Body of pancreas (tissue), 4 donors: ENCODE measurements around the gene GABBR1. TPM values are rescaled to one million over a fixed set of nuclear protein-coding genes. Genes with fewer than 3 reads are reported as not detected.

Experiments
- ATAC-seq: fragments of 150-250 bp; one replicate; pipeline ENCODE4 v1.9.1; 2016
- DNase-seq, 4 donors: peaks; one replicate each; pipeline ENCODE4 v3.0.0-alpha.2; 2019
- H3K27ac ChIP-seq, 4 donors: fragments of 200-600 bp; sonication (generic); 1 replicate in 3 of 4; 2 replicates in 1 of 4; pipeline versions ENCODE4 v1.5.1 to v1.6.1; 2016 to 2019; ENCODE audit warnings: mild to moderate bottlenecking in 1 of 4, mixed read lengths in 1 of 4, moderate library complexity in 1 of 4
- H3K27me3 ChIP-seq, 2 donors: fragments of 200-600 bp; sonication (generic); one replicate each; pipeline ENCODE4 v1.6.0; 2016; ENCODE audit warnings: mild to moderate bottlenecking in 1 of 2
- H3K36me3 ChIP-seq, 2 donors: fragments of 200-600 bp; sonication (generic); replicated peaks in 1 of 2; 2 replicates each; pipeline ENCODE4 v1.5.1; 2016; ENCODE audit warnings: low read depth in 2 of 2; ENCODE audit not compliant: insufficient read depth in 1 of 2
- H3K4me1 ChIP-seq: fragments of 200-600 bp; sonication (generic); one replicate; pipeline ENCODE4 v1.6.0; 2016
- H3K4me3 ChIP-seq, 2 donors: fragments of 200-600 bp; sonication (generic); 1 replicate in 1 of 2; 2 replicates in 1 of 2; pipeline ENCODE4 v1.5.1; 2016 to 2019
- H3K9me3 ChIP-seq, 3 donors: fragments of 200-600 bp; sonication (generic); 1 replicate in 2 of 3; 2 replicates in 1 of 3; pipeline ENCODE4 v1.5.1; 2016
- POLR2A ChIP-seq, 3 donors: fragments of 450-650 bp; IDR thresholded peaks; one replicate each; pipeline ENCODE4 v1.6.1; 2016; ENCODE audit warnings: antibody characterized with exemption in 3 of 3, mild to moderate bottlenecking in 2 of 3
- WGBS, 2 donors: methylation state at CpG; one replicate each; pipeline ENCODE4 v1.1.5; 2017; 5-methylcytosine and 5-hydroxymethylcytosine counted together
- intact Hi-C: fragments of 100-400 bp; cut with DNase I; formaldehyde crosslinking; loops from one replicate; pipeline ENCODE4 v1.15.1; 2023
- total RNA-seq, 2 donors: library from RNA; depleted of rRNA; stranded (reverse); fragments of >200 nt; gene quantifications; one replicate each; pipeline ENCODE4 v1.1.0, GENCODE V29; 2016
- TF ChIP-seq, protein P1 (sequence below), 7 experiments: fragments of 450-650 bp in 4 of 7; fragments of 200-600 bp in 3 of 7; sonication (generic) in 3 of 7; IDR thresholded peaks; one replicate each; pipeline ENCODE4 v1.5.1; 2016 to 2019; ENCODE audit warnings: antibody characterized with exemption in 7 of 7

GABBR1 gene
- total RNA-seq, 2 donors from 2014 or later = 23.7 to 31.9 TPM

GRCh38 chr6:29655658-29656057 lies 22.7 kb upstream of the GABBR1 start:
- WGBS, 2 donors = 55 to 58% methylated on average over 6 of the region's 6 CpGs
- Histone ChIP-seq H3K27me3 (peaks cover 0 to 7% of the 10 kb centered on the region in 2 donors), H3K4me1 (no peaks in the 10 kb centered on the region), H3K27ac (no peak overlapping the region), H3K36me3 (no peaks in the 10 kb centered on the region), H3K9me3 (no peaks in the 10 kb centered on the region), H3K4me3 (no peak overlapping the region)
- DNase-seq (no peak), ATAC-seq (no peak)
- intact Hi-C loops = no loop called here
- TF ChIP-seq POLR2A (IDR thresholded peaks at IDR 0.05) = no peak
- TF ChIP-seq, protein P1, sequence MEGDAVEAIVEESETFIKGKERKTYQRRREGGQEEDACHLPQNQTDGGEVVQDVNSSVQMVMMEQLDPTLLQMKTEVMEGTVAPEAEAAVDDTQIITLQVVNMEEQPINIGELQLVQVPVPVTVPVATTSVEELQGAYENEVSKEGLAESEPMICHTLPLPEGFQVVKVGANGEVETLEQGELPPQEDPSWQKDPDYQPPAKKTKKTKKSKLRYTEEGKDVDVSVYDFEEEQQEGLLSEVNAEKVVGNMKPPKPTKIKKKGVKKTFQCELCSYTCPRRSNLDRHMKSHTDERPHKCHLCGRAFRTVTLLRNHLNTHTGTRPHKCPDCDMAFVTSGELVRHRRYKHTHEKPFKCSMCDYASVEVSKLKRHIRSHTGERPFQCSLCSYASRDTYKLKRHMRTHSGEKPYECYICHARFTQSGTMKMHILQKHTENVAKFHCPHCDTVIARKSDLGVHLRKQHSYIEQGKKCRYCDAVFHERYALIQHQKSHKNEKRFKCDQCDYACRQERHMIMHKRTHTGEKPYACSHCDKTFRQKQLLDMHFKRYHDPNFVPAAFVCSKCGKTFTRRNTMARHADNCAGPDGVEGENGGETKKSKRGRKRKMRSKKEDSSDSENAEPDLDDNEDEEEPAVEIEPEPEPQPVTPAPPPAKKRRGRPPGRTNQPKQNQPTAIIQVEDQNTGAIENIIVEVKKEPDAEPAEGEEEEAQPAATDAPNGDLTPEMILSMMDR (IDR thresholded peaks at IDR 0.05) = no peak

GRCh38 chr6:29653452-29654038 lies 20.6 kb upstream of the GABBR1 start:
- ATAC-seq = no peak
- H3K4me1 ChIP-seq = peaks cover 10% of the 10 kb centered on the region
- peak; percentile 41 to 68 (median 56) for DNase-seq
- intact Hi-C loops = no loop called here
- WGBS, 2 donors = 8 to 10% methylated on average over 8 of the region's 8 CpGs
- H3K27ac ChIP-seq = no peak overlapping the region
- no peaks in the 10 kb centered on the region for H3K9me3 ChIP-seq
- no peaks in the 10 kb centered on the region for H3K36me3 ChIP-seq
- H3K27me3 ChIP-seq = peaks cover 0 to 7% of the 10 kb centered on the region in 2 donors
- no peak overlapping the region for H3K4me3 ChIP-seq
- TF ChIP-seq, protein P1 (IDR thresholded peaks at IDR 0.05) = peak; percentile 57 to 90 (median 60)
- no peak for TF ChIP-seq POLR2A (IDR thresholded peaks at IDR 0.05)

DNA sequence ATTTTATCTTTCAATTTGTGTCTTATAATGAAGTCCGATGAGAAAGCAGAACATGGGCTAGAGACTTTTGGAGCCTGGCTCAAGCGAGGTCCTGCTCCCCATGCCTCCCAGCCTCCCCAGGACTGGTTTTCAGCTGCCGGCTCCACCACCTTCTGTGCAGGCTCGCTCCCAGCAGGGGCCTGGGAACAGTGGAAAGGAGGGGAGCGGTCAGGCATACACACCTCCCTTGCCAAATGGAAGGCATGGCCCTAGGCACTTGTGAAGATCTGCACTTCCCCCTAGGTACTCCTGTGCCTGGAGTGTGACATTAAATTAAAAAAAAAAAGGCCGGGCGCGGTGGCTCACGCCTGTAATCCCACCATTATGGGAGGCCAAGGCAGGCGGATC lies 19.2 kb upstream of the GABBR1 start:
- WGBS, 2 donors = 76 to 78% methylated on average over 9 to 10 of the region's 10 CpGs
- intact Hi-C loops = no loop called here
- H3K27ac ChIP-seq = no peak overlapping the region

GRCh38 chr6:29651413-29652197 lies 18.6 kb upstream of the GABBR1 start:
- Histone ChIP-seq H3K4me3 (no peak overlapping the region), H3K9me3 (no peaks in the 10 kb centered on the region), H3K27ac (no peak overlapping the region), H3K4me1 (peaks cover 10% of the 10 kb centered on the region), H3K36me3 (no peaks in the 10 kb centered on the region), H3K27me3 (peaks cover 0 to 7% of the 10 kb centered on the region in 2 donors)
- TF ChIP-seq POLR2A (IDR thresholded peaks at IDR 0.05) = no peak
- TF ChIP-seq, protein P1 (IDR thresholded peaks at IDR 0.05) = peak; percentile 36 to 56 (median 51)
- WGBS, 2 donors = 54 to 58% methylated on average over 8 of the region's 8 CpGs
- intact Hi-C loops = no loop called here
- no peak for DNase-seq
- ATAC-seq = no peak

More for the DNA sequence above, 19.2 kb upstream of the GABBR1 start:
- no peaks in the 10 kb centered on the region for H3K9me3 ChIP-seq
- ATAC-seq (no peak), DNase-seq (no peak)
- peaks cover 0 to 7% of the 10 kb centered on the region in 2 donors for H3K27me3 ChIP-seq
- H3K4me3 ChIP-seq = no peak overlapping the region
- H3K4me1 ChIP-seq = peaks cover 10% of the 10 kb centered on the region
- TF ChIP-seq, protein P1 (IDR thresholded peaks at IDR 0.05) = no peak
- TF ChIP-seq POLR2A (IDR thresholded peaks at IDR 0.05) = no peak
- no peaks in the 10 kb centered on the region for H3K36me3 ChIP-seq
